ENCODE data around the gene TNFRSF4.
"Not testable (repeated sequence)": the region's sequence is repeated elsewhere in the genome, so short reads cannot be mapped to it uniquely, and the experiment has no call there.

The TNFRSF4 gene

DNA sequence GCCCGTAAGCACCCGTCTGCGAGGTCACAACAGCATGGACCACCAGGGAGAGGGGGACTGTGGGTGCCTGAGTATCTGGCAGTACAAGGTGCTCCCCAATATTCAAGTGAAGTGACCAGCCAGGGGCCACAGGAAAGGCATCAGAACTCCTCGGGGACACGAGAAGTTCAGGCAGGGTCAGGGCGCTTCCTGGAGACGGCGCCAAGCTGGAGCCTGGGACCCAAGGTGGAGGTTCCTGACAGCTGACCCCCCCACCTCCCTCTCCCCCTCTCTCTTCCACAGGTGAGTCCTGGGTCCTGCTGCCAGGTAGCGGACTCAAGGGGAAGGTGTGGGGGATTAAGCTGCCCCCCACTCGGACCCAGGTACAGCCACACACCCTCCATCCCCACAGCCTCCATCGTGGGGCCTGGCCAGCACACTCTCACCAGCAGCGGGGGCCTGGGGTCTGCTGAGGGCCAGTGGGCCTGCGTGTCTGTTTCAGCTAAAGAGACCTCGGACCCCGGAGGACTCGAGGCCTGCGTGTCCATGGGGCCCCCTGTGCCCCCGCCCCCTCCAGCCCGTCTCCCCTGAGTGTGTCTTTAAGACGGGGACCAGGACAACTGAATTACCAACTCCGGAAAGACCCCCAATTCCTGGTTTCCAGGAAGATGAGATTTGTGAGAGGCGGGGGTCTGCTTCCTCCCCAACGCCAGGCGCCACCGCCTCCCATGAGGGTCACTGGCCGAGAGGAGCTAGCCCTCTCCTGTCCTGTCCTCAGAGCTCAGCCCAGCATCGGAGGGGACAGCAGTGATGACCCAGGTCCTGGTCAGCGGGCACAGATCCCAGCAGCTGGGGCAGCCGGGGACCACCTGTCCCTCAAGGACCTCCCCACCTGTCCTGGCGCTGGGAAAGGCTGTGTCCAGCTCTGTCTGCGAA lies 13.7 kb downstream of the TNFRSF4 start:
- no peak for DNase-seq

DNA sequence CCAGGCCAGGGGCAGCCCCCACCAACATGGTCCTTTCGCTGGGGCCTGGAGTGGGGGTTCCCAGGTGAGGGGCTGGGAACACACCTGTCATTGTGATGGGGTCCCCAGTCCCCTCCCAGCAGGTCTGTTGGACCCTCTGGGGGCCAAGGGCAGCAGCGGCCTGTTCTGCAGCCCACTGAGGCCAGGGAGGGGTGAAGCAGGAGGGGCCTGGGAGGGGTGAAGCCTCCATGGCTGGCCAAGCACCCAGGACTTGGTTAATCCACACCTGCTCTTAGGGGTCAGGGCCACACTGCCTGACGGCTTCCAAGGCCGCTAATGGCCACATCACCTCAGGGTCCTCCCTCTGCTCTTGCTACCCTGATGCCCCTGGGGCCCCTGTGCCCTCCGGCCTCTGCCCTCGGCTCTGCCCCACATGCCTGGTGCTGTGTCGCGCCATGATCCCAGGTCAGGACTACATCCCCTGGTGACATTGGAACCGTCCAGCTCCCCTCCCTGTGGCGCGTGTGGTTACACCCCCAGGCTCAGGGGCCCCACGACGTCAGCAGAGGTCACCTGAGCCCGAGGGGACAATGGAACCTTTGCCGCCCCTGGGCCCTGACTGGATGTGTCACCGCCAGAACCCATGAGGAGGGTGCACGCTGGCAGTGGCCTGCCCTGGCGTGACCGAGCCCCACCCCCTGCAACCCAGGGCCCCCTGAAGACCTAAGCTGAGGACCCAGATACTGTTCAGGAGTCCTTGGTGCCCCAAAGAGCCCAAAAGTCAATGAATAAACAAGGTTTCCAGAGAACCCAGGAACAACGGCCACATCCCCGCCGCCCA lies 14.6 kb downstream of the TNFRSF4 start:
- no peak for DNase-seq

DNA sequence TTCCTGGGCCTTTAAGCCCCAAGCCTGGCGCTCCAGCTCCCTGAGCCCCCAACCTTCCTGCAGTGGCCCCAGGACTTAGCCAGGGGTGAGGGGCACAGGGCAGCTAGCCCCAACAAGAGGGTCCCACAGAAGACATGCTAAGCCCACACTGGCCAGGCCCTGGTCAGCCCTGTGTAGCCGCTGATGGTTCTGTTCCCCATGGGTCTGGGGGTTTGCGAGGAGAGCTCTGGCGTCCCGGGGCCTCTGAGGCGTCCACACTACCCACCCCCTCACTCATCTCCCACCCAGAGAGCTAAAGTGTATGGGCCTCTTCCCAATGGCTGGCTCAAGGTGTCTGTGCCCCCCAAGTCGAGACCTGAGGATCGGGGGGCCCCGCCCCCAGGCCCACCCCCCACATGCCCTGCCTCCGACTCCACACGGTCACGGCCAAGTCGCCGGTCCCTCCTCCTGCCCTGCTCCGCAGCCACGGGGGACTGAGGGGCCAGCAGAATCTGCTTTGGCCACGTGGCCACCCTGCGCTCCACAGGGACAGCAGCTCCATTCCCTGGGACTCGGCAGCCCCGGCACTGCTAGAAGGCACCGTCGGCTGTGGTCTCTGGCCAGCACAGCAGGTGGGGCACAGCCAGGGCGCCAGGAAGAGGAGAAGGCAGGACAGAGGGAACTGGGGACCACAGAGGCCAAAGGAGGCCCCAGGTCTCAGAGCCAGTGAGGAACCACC lies 15.4 kb downstream of the TNFRSF4 start:
- no peak for DNase-seq

DNA sequence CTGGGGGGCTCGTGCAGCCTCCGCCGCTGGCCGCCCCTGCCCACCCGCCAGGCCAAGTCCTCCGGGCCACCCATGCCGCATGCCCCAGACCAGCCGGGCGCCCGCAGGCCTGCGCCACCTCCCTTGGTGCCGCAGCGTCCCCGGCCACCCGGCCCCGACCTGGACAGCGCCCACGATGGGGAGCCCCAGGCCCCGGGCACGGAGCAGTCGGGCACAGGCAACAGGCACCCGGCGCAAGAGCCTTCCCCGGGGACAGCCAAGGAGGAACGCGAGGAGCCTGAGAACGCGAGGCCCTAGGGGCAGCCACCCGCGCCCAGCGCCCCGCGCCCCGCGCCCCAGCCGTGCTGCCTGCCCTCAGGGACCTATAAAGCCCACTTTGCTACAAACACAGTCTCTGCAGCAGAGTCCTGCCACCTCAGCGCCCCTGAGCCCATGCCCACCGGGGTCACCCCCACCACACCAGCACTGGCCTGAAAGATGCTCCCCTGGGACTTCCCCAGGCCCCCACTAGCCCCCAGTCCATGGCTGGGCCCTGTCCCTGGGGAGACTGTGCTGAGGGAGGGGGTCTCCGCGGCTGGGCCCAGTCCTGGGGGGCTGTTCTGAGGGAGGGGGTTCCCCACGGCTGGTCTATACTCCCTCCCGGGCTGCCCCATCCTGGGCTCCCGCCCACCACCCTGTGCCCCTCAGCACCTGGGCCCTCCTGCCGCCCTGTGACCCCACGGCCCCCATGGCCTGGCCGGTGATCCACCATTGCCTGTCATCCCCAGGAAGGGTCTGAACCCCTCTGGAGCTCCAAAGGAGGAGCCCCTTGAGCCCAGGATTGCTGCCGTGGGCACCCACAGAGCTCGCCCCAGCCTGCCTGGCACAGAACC lies 16.2 kb downstream of the TNFRSF4 start:
- DNase-seq = no peak

DNA sequence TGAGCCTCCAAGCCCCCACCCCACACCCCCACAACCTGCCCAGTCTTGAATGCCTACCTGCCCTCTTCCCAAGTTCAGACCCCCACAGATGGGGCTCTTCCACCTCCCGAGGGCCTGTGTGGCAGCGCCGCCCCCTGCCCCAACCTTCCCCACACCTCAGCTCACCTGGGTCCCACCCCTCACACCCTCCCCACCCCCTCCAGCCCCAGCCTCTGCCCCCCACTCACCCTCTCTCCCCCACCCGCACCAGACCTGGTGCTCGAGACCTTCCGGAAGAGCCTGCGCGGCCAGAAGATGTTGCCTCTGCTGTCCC lies 16.8 kb downstream of the TNFRSF4 start:
- DNase-seq = no peak

DNA sequence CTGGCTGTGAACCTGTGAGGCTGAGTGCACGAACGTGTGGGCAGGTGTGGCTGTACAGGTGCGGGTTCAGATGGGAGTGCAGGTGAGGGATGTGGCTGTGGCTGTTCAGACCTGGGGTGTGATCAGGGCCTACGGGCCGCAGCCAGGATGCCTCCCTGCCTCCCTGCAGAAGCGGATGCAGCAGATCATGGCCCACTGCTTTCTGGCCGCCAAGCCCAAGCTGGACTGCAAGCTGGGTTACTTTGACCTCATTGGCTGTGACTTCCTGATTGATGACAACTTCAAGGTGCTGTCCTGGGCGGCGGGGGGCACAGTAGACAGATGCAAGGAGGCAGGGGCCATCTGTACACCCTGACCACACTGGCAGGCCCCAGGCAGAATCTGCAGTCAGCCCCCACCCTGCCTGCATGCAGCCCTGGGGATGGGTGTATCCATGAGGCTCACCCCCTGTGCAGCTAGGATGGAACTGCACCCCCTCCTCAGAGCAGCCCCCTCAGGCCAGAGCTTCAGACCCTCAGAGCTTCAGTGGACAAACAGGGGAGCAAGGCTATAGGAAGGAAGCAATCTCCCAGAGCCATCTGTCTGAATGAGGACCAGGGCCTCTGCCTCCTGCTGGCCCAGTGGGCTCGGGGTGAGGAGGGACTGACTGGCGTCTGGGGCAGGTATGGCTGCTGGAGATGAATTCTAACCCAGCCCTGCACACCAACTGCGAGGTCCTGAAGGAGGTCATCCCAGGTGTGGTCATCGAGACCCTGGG lies 17.3 kb downstream of the TNFRSF4 start:
- no peak for DNase-seq

DNA sequence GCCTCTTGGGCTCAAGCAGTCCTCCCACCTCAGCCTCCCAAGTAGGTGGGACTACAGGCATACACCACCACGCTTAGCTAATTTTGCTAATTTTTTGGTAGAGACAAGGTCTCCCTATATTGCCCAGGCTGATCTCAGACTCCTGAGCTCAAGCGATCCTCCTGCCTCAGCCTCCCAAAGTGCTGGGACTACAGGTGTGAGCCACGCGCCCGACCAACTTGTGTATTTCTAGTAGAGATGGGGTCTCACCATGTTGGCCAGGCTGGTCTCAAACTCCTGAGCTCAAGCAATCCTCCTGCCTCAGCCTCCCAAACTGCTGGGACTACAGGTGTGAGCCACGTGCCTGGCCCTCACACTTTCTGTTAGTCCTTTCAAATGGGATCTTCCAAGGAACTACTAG lies 18.2 kb downstream of the TNFRSF4 start:
- not testable (repeated sequence) for DNase-seq

DNA sequence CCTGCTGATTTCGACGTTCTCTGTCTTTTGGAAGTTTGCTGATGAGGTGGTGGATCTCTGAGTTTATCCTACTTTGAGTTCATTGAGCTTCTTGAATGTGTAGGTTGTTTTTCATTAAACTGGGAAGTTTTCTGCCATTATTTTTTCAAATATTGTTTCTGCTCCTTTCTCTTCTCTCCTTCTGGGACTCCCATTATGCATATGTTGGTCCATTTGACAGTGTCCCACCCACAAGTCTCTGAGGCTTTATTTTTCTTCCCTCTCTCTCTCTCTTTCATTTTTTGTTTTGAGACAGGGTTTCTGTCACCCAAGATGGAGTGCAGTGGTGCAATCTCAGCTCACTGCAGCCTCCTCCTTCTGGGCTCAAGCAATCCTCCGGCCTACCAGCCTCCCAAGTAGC lies 19.2 kb downstream of the TNFRSF4 start:
- DNase-seq = no peak

DNA sequence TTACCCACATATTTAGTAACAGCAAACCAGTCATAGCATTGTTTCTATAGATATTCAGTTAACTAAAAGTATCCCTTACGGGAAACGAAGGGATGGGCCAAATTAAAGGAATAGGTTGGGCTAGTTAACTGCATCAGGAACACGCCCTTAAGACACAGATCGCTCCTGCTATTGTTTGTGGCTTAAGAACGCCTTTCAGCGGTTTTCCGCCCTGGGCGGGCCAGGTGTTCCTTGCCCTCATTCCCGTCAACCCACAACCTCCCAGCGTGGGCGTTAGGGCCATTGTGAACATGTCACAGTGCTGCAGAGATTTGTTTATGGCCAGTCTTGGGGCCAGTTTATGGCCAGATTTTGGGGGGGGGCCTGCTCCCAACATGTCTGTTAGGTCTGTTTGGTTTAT lies 22.2 kb downstream of the TNFRSF4 start:
- no peak for DNase-seq

DNA sequence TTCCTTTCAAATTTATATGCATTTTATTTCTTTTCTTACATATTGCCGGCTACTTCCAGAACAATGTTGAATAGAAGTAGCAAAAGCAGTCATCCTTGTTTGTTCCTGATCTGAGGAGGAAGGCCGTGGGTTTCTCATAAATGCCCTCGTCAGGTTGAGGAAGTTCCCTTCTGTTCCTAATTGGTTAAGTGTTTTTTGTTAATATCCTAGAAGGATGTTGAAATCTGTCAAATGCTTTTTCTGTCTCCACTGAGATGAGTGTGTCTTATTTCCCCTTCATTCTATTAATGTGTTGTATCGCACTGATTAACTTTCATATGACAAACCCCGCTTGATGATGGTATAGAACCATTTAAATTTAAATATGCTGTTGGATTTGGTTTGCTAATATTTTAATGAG lies 24.8 kb downstream of the TNFRSF4 start:
- DNase-seq = no peak

DNA sequence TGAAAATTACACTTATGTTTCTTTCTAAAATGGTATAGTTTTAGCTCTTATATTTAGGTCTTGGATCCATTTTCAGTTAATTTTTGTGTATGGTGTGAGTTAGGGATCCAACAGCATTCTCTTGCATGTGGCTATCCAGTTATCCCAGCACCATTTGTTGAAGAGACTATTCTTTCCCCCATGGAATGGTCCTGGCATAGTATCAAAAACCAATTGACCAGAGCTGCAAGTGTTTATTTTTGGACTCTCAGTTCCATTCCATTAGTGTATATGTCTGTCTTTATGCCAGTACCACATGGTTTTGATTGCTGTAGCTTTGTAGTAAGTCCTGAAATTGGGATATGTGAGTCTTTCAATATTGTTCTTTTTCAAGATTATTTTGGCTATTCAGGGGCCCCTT lies 26.0 kb downstream of the TNFRSF4 start:
- DNase-seq = no peak

DNA sequence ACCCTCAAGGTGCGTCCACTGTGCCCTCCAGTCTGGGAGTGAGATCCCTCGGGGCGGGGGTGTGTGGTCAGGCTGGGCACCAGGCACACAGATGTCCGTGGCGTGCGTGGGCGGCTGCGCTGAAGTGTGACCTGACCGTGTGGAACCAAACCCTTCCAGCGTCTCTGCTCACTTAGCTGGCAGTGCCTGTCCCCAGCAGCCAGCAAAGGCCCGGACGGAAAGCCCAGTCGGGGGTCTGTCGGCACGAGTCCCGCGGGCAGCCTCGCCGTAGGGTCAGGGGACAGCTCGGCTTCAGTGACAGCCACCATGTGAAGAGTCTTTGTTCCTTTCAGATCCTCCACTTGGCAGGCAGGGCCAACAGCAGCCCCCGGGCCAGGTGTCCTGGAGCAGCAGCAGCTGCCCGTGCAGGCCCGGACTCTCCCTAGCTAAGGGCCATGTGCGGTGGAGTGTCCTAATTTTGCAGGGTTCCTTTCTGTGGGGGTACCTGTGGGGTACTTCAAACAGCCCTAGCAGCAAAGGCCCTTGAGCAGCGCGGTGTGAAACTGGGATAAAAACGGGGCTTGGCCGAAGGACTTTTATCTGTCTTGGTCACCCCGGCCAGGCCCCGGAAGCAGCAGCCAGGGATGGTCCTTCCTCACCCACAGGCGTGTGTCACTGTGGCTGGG lies 28.7 kb downstream of the TNFRSF4 start:
- DNase-seq = no peak

DNA sequence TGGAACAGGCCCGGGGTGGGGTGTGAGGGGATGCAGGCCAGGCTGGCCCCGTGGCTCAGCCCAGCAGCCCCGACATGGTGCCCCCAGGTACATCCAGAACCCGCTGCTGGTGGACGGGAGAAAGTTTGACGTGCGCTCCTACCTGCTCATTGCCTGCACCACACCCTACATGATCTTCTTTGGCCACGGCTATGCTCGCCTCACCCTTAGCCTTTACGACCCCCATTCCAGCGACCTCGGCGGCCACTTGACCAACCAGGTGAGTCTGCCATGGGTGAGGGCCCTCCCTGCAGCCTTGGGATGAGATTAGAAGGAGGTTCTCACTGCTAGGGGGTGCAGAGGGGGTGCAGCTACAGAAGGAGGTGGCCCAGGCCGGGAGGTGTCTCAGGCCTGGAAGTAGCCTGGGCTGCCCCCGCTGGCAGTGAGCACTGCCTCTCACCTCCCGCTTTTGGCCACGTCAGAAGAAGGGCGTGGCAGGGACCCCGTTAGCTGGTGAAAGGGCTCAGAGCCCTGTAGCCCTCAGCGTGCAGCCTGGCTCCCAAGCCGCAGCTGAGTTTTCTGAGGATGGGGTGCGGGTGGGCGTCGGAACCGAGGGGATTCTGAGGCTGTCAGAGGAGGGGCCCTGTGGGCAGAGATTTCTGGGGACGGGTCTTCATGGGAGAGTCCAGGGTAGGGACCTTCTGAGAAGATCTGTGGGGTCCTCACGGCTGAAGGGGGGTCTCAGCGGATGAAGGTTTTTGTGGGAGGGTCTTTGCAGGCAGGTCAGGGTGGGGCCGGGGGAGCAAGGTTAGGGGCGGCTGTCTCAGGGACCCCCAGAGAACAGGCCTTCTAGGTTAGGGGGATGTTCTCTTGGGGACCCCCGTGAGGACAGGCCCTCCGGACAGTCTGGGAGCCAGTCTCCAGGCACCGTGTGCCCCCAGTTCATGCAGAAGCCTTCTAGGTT lies 29.8 kb downstream of the TNFRSF4 start:
- DNase-seq = no peak

DNA sequence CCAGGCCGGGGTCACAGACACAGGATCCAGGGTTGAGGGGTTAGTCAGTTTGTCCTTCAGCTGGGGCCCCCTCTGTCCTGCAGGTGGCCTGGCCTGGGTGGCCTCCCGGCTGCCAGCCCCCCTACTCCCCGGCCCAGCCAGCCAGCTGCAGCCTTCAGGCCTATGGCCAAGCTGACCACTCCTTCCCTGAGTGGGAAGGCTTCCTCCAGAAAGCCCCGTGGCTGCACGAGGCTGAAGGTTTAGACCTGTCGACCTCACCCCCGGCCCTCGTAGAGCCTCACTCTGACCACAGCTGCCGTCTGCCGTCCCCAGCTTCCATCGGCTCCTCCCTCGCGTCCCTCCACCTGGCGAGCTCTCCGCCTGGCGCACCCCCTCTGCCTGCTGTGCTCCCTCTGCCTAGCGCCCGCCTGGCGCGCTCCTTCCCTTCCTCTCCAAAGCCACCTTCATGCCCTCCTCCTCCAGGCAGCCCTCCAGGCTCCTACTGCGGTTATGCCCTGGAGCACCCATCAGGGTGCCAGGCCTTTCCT lies 30.7 kb downstream of the TNFRSF4 start:
- DNase-seq = no peak

DNA sequence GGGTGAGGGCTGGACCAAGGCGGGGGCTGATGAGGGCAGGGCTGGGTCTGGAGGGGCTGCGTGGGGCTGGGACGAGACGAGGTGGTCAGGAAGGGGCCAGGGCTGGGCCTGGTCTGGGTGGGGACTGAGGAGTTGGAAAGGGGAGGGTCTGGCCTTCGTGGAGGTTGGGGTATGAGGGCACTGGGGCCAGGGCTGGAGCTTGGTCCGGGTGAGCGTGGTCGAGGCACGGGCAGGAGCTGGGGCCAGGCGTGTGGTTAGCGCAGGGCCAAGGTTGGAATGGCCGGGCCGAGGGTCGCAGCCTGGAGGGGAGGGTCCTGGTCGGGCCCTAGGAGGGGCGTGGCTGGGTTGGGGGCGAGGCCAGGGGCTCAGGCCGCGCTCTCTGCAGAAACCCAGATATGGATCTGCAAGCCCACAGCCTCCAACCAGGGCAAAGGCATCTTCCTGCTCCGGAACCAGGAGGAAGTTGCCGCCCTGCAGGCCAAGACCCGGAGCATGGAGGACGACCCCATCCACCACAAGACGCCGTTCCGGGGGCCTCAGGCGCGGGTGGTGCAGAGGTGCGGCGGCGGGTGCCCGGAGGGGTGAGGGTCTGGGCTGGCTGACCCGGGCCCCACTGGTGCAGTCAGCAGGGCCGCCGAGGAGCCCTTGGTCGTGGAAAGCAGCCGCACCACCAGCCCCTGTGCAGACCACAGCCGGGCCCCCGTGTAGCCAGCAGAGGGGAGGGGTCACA lies 31.3 kb downstream of the TNFRSF4 start:
- no peak for DNase-seq

DNA sequence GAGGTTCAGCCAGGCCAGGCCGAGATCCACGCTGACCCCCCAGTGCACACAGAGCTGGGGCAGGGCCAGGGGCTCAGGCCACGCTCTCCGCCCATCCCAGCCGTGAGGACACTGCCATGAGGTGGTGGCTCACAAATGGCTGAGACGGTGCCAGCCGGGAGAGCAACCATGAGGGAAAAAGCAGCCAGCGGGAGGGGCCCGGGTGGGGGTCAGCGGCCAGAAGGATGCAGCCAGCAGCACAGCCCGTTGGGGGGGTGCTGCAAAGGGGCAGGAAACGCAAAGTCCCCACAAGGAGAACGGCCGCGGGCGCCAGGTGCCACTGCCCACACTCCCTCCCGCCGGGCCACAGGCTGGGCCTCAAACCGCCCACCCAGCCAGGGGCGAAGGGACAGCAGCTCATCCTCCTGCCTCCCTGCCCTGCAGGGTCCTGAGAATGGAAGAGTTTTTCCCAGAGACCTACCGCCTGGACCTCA lies 32.0 kb downstream of the TNFRSF4 start:
- no peak for DNase-seq

DNA sequence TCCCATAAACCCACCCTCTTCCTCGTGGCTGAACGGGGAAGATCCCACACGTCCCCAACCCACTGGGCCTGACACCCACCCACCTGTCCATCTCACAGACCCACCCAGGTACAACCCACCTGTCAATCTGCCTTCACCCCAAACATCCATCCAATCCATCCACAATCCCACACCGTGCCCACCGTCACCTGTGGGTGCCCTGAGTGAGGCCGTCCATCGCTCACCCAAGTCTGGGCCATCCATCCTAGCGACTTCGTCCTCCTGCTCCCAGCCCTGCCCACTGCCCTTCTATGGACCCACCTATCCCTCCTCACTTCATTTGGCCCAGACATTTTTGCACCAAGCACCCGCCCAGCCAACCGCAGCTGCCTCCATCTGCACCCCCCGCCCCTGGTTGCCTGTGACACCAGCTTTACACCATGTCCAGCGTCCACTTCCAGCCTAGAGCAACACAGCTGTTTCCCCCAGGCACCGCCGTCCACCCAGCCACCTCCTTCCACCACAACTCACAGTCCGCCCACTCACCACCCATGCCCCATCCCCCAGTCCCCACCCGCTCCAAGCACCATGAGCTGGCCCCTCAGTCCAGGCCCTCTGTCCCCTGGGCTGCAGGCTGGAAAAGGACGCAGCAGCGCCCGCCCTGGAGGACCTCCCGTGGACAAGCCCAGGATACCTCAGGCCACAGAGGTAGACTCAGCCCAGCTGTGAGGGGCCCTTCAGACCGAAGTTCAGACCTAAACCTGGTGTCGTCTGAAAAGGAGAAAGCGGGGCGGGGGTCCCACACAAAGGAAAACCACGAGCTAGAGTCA lies 32.6 kb downstream of the TNFRSF4 start:
- DNase-seq = no peak
